ENCODE measurements around the gene RAB6A.
"Not testable (repeated sequence)": the region's sequence is repeated elsewhere in the genome, so short reads cannot be mapped to it uniquely, and the experiment has no call there.

Gene RAB6A

DNA sequence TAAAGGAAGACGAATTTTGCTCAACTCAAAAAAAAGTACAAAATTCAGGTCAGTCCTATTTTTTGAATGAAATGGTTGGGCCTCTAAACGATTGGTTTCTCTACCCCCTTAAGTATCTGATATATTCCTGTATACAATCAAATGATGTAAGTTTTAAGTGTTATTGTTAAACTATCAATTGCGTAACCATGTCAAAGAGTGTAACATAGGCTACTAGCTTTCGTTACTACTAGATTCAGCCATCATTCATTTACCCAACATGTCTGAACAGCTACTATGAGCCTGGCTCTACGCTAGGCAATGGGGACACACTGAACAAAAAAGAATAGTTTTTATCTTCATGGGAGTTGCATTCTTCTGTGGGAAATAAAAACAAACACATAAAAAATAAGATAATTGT lies 3.3 kb downstream of the RAB6A start:
- H3K4me3 ChIP-seq (ENCODE audit: low read length): peak overlapping the region; percentile 96
- H3K4me1 ChIP-seq (ENCODE audit: insufficient read depth, low read length): peaks cover 21% of the 10 kb centered on the region
- H2AFZ ChIP-seq (ENCODE audit: low read depth, low read length): no peak overlapping the region
- no peaks in the 10 kb centered on the region for H3K9me3 ChIP-seq (ENCODE audit: low read length)
- no peaks in the 10 kb centered on the region for H3K27me3 ChIP-seq (ENCODE audit: insufficient read depth, low read length)
- no peaks in the 10 kb centered on the region for H3K36me3 ChIP-seq (ENCODE audit: insufficient read depth, low read length)

DNA sequence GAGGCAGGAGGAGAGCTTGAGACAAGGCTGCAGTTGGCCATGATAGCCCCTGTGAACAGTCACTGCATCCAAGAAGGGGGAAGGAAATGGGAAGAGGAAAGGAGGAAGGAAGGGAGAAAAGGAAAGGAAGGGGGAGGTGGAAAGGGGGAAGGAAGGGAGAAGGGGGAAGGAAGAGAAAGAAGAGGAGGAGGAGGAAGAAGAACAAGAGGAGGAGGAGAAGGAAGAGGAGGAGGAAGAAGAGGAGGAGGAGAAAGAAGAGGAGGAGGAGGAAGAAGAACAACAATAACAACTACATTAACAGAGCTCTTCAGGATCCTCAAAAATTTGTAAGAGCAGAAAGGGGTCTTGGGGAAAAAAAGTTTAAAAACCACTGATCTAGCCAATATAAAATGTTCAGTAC lies 5.2 kb downstream of the RAB6A start:
- peaks cover 3% of the 10 kb centered on the region for H3K36me3 ChIP-seq (ENCODE audit: insufficient read depth, low read length)
- no peaks in the 10 kb centered on the region for H3K27me3 ChIP-seq (ENCODE audit: insufficient read depth, low read length)
- peaks cover 21% of the 10 kb centered on the region for H3K4me1 ChIP-seq (ENCODE audit: insufficient read depth, low read length)
- H3K9me3 ChIP-seq (ENCODE audit: low read length): no peaks in the 10 kb centered on the region
- no peak overlapping the region for H2AFZ ChIP-seq (ENCODE audit: low read depth, low read length)
- no peak overlapping the region for H3K4me3 ChIP-seq (ENCODE audit: low read length)

- Histone ChIP-seq H2AFZ (ENCODE audit: low read depth, low read length) (no peak overlapping the region), H3K36me3 (ENCODE audit: insufficient read depth, low read length) (peaks cover 3% of the 10 kb centered on the region), H3K27me3 (ENCODE audit: insufficient read depth, low read length) (no peaks in the 10 kb centered on the region), H3K9me3 (ENCODE audit: low read length) (no peaks in the 10 kb centered on the region), H3K4me3 (ENCODE audit: low read length) (no peak overlapping the region), H3K4me1 (ENCODE audit: insufficient read depth, low read length) (peaks cover 17% of the 10 kb centered on the region)
Observed at GRCh38 chr11:73753938-73754337, 6.9 kb downstream of the RAB6A start.

DNA sequence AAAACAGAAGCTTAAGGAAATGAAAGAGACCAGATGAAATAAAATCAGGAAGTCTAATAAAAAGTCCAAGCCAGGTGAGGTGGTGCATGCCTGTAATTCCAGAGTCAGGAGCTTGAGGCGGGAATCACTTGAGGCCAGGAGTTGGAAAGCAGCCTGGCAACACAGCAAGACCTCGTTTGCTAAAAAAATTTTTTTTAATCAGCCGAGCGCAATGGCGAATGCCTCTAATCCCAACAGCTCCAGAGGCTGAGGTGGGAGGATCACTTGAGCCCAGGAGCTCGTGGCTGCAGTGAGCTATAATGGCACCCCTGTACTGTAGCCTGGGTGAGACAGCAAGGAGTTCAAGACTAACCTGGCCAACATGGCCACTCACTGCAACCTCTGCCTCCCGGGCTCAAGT lies 8.0 kb downstream of the RAB6A start:
- Histone ChIP-seq H3K4me3 (ENCODE audit: low read length) (no peak overlapping the region), H3K36me3 (ENCODE audit: insufficient read depth, low read length) (peaks cover 3% of the 10 kb centered on the region), H3K27me3 (ENCODE audit: insufficient read depth, low read length) (no peaks in the 10 kb centered on the region), H2AFZ (ENCODE audit: low read depth, low read length) (no peak overlapping the region), H3K4me1 (ENCODE audit: insufficient read depth, low read length) (peaks cover 7% of the 10 kb centered on the region), H3K9me3 (ENCODE audit: low read length) (no peaks in the 10 kb centered on the region)

- H3K36me3 ChIP-seq (ENCODE audit: insufficient read depth, low read length): peaks cover 3% of the 10 kb centered on the region
- peaks cover 1% of the 10 kb centered on the region for H3K4me1 ChIP-seq (ENCODE audit: insufficient read depth, low read length)
- no peaks in the 10 kb centered on the region for H3K27me3 ChIP-seq (ENCODE audit: insufficient read depth, low read length)
- no peak overlapping the region for H3K4me3 ChIP-seq (ENCODE audit: low read length)
- no peak overlapping the region for H2AFZ ChIP-seq (ENCODE audit: low read depth, low read length)
- H3K9me3 ChIP-seq (ENCODE audit: low read length): no peaks in the 10 kb centered on the region
Observed at GRCh38 chr11:73752216-73752867, 8.5 kb downstream of the RAB6A start.

DNA sequence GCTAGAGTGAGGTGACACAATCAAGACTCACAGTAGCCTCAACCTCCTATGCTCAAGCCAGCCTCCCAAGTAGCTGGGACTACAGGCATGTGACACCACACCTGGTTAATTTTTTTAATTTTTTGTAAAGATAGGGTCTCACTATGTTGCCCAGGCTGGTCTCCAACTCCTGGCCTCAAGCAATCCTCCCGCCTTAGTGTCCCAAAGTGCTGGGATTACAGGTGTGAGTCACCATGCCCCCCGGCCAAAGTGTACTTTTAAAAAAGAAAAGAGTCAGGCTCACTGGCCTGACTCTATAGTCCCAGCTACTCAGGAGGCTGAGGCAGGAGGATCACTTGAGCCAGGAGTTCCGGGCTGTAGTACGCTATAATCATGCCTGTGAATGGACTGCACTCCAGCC lies 10.0 kb downstream of the RAB6A start:
- not testable (repeated sequence) for H3K9me3 ChIP-seq (ENCODE audit: low read length); H3K27me3 ChIP-seq (ENCODE audit: insufficient read depth, low read length); H3K4me1 ChIP-seq (ENCODE audit: insufficient read depth, low read length); H2AFZ ChIP-seq (ENCODE audit: low read depth, low read length); H3K4me3 ChIP-seq (ENCODE audit: low read length); H3K36me3 ChIP-seq (ENCODE audit: insufficient read depth, low read length)

GRCh38 chr11:73750228-73750627 lies 10.6 kb downstream of the RAB6A start:
- H3K4me3 ChIP-seq (ENCODE audit: low read length): no peak overlapping the region
- H3K27me3 ChIP-seq (ENCODE audit: insufficient read depth, low read length): no peaks in the 10 kb centered on the region
- H3K4me1 ChIP-seq (ENCODE audit: insufficient read depth, low read length): no peaks in the 10 kb centered on the region

GRCh38 chr11:73749118-73749517 lies 11.8 kb downstream of the RAB6A start:
- H2AFZ ChIP-seq (ENCODE audit: low read depth, low read length): no peak overlapping the region
- H3K4me3 ChIP-seq (ENCODE audit: low read length): no peak overlapping the region
- H3K9me3 ChIP-seq (ENCODE audit: low read length): no peaks in the 10 kb centered on the region
- H3K4me1 ChIP-seq (ENCODE audit: insufficient read depth, low read length): no peaks in the 10 kb centered on the region
- peaks cover 3% of the 10 kb centered on the region for H3K36me3 ChIP-seq (ENCODE audit: insufficient read depth, low read length)
- H3K27me3 ChIP-seq (ENCODE audit: insufficient read depth, low read length): no peaks in the 10 kb centered on the region

More at GRCh38 chr11:73750228-73750627, 10.6 kb downstream of the RAB6A start:
- no peaks in the 10 kb centered on the region for H3K9me3 ChIP-seq (ENCODE audit: low read length)
- peaks cover 3% of the 10 kb centered on the region for H3K36me3 ChIP-seq (ENCODE audit: insufficient read depth, low read length)
- H2AFZ ChIP-seq (ENCODE audit: low read depth, low read length): no peak overlapping the region

DNA sequence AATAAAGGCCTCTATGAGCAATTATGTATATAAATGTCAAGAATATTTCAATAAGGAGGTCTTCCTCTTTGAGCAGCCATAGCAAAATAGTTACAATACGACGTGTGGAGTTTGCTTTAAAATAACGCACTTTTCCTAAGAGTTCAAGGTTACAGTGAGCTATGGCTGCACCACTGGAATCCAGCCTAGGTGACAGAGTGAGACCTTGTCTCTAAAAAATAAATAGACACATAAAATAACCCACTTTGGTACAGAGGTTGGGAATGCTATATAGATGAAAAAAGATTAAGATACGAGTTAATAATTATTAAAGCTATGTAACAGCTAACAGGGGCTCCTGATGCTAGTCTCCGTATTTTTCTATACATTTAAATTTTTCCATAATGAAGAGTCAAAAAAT lies 12.6 kb downstream of the RAB6A start:
- Histone ChIP-seq H3K4me3 (ENCODE audit: low read length) (no peak overlapping the region), H2AFZ (ENCODE audit: low read depth, low read length) (no peak overlapping the region), H3K27me3 (ENCODE audit: insufficient read depth, low read length) (no peaks in the 10 kb centered on the region), H3K4me1 (ENCODE audit: insufficient read depth, low read length) (no peaks in the 10 kb centered on the region), H3K9me3 (ENCODE audit: low read length) (no peaks in the 10 kb centered on the region), H3K36me3 (ENCODE audit: insufficient read depth, low read length) (peaks cover 3% of the 10 kb centered on the region)

DNA sequence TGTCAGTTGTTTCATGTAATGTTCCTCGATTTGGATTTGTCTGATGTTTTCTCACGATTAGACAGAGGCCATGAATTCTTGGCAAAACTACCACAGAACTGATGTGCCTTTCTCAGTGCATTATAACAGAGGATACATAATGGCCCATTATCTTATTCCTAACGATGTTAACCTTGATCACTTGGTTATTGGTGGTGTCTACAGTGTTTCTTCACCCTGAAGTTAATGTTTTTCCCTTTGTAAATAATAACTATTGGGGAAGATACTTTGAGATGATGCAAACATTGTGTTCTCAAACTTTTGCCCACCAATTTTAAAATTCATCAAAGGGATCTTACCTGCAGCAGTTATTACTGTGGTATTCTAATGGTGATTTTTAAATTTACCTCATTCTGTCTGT lies 13.1 kb downstream of the RAB6A start:
- peaks cover 3% of the 10 kb centered on the region for H3K36me3 ChIP-seq (ENCODE audit: insufficient read depth, low read length)
- H3K9me3 ChIP-seq (ENCODE audit: low read length): no peaks in the 10 kb centered on the region
- H2AFZ ChIP-seq (ENCODE audit: low read depth, low read length): no peak overlapping the region
- no peaks in the 10 kb centered on the region for H3K27me3 ChIP-seq (ENCODE audit: insufficient read depth, low read length)
- H3K4me1 ChIP-seq (ENCODE audit: insufficient read depth, low read length): no peaks in the 10 kb centered on the region
- no peak overlapping the region for H3K4me3 ChIP-seq (ENCODE audit: low read length)

DNA sequence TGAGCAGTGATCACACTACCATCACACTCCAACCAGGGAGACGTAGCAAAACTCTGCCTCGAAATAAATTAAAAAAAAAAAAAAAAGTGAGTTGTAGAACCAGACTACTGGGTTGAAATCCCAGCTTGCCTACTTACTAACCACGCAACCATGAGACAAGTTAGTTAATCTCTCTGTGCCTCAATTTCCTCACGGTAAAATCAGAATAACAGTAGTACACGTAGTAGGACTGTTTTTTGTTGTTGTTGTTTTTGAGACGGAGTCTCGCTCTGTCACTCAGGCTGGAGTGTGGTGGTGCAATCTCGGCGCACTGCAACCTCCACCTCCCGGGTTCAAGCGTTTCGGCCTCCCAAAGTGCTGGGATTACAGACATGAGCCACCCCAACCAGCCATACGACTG lies 14.2 kb downstream of the RAB6A start:
- no peak overlapping the region for H3K4me3 ChIP-seq (ENCODE audit: low read length)
- H3K36me3 ChIP-seq (ENCODE audit: insufficient read depth, low read length): no peaks in the 10 kb centered on the region
- no peaks in the 10 kb centered on the region for H3K9me3 ChIP-seq (ENCODE audit: low read length)
- H3K27me3 ChIP-seq (ENCODE audit: insufficient read depth, low read length): no peaks in the 10 kb centered on the region
- no peaks in the 10 kb centered on the region for H3K4me1 ChIP-seq (ENCODE audit: insufficient read depth, low read length)
- no peak overlapping the region for H2AFZ ChIP-seq (ENCODE audit: low read depth, low read length)

GRCh38 chr11:73743045-73743444 lies 17.8 kb downstream of the RAB6A start:
- Histone ChIP-seq H3K27me3 (ENCODE audit: insufficient read depth, low read length) (no peaks in the 10 kb centered on the region), H3K36me3 (ENCODE audit: insufficient read depth, low read length) (no peaks in the 10 kb centered on the region), H3K9me3 (ENCODE audit: low read length) (no peaks in the 10 kb centered on the region), H3K4me3 (ENCODE audit: low read length) (no peak overlapping the region), H3K4me1 (ENCODE audit: insufficient read depth, low read length) (no peaks in the 10 kb centered on the region), H2AFZ (ENCODE audit: low read depth, low read length) (no peak overlapping the region)

GRCh38 chr11:73735959-73736358 lies 24.9 kb downstream of the RAB6A start:
- not testable (repeated sequence) for H3K36me3 ChIP-seq (ENCODE audit: insufficient read depth, low read length); H2AFZ ChIP-seq (ENCODE audit: low read depth, low read length); H3K9me3 ChIP-seq (ENCODE audit: low read length); H3K4me1 ChIP-seq (ENCODE audit: insufficient read depth, low read length); H3K27me3 ChIP-seq (ENCODE audit: insufficient read depth, low read length); H3K4me3 ChIP-seq (ENCODE audit: low read length)

GRCh38 chr11:73734993-73735392 lies 25.9 kb downstream of the RAB6A start:
- Histone ChIP-seq H3K9me3 (ENCODE audit: low read length) (peaks cover 4% of the 10 kb centered on the region), H3K4me1 (ENCODE audit: insufficient read depth, low read length) (peaks cover 4% of the 10 kb centered on the region), H3K36me3 (ENCODE audit: insufficient read depth, low read length) (peaks cover 9% of the 10 kb centered on the region), H3K27me3 (ENCODE audit: insufficient read depth, low read length) (no peaks in the 10 kb centered on the region), H2AFZ (ENCODE audit: low read depth, low read length) (no peak overlapping the region), H3K4me3 (ENCODE audit: low read length) (no peak overlapping the region)

Data from neuron (in vitro differentiated cells).